Retinal pigment epithelial cell (primary cell): ENCODE measurements around the gene RARRES1.

Experiments
- DNase-seq: peaks from one replicate; pipeline ENCODE4 v3.0.0-alpha.2; 2010; ENCODE audit warnings: low read depth
- H3K4me3 ChIP-seq: 2 replicates; pipeline ENCODE4 v1.5.1; 2011; ENCODE audit warnings: mild to moderate bottlenecking, low read length, control low read depth, moderate library complexity
- TF ChIP-seq, protein P1 (sequence below): conservative IDR thresholded peaks from 2 replicates; pipeline ENCODE4 v1.5.1; 2011; ENCODE audit warnings: low read depth, low read length, control low read depth, inconsistent platforms

The RARRES1 gene

DNA sequence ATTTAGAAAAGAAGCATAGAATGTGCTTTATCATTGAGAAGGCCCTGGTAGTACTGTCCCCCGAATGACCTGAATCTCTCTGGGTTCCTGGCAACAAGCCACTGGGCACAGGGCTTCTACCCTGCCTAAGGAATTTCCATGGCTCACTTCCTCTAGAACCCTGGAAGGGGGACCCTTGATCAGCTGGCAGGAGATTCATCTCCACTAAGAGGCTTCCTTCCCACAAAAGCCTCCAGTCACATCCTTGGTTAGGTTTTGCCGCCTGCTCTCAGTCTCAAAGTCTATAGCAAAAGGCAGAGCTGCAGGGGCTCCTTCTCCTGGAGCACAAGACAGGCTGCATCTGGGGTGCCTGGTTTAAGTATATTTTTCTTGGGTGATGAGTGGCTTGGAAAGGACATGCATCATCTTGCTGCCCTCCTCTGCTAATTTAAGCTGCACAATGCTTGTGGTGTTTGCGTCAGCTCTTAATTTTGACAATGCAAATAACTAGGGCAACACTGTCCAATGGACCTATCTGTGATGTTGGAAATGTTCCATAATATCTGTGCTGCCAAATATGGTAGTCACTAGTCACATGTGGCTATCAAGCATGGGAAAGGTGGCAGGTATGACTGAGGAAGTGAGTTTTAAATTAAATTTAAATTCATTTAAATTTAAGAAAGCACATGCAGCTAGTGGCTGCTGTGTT lies 33.4 kb upstream of the RARRES1 start:
- DNase-seq: no peak
- H3K4me3 ChIP-seq: no peak overlapping the region
- TF ChIP-seq, protein P1, sequence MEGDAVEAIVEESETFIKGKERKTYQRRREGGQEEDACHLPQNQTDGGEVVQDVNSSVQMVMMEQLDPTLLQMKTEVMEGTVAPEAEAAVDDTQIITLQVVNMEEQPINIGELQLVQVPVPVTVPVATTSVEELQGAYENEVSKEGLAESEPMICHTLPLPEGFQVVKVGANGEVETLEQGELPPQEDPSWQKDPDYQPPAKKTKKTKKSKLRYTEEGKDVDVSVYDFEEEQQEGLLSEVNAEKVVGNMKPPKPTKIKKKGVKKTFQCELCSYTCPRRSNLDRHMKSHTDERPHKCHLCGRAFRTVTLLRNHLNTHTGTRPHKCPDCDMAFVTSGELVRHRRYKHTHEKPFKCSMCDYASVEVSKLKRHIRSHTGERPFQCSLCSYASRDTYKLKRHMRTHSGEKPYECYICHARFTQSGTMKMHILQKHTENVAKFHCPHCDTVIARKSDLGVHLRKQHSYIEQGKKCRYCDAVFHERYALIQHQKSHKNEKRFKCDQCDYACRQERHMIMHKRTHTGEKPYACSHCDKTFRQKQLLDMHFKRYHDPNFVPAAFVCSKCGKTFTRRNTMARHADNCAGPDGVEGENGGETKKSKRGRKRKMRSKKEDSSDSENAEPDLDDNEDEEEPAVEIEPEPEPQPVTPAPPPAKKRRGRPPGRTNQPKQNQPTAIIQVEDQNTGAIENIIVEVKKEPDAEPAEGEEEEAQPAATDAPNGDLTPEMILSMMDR: no peak

DNA sequence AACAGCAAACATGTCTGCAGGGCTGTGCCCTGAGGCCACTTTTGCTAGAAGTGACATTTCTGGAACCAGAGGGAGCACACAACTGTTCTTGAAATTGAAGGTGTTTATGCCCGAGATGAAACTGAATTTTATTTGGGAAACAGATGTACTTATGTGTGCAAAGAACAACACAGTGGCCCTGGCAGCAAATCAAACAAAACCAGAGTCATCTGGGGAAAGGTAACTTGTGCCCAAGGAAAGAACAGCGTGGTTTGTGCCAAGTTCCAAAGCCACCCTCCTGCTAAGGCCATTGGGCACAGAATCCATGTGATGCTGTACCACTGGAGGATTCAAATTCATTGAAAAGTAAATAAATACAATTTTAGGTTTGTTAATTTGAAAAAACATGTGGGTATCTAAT lies 31.2 kb upstream of the RARRES1 start:
- H3K4me3 ChIP-seq: no peak overlapping the region
- DNase-seq: no peak
- TF ChIP-seq, protein P1: no peak

DNA sequence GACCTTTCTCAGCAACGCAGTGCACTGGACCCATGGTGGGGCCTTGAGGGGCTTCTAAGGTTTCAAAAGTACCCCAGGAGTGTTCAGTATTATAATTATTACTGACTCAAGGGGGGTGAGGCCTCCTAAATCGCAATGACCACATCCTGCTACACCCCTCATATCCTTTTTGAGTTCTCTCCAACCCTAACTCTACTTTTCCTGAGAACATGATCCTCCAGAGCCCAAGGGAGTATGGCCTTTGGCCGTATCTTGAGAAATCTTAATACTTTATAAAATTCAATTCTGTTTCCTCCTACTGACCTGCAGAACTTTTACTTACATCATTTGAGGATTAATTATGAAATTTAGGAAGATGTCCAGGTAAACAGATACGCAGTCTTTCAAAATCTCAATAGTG lies 30.4 kb upstream of the RARRES1 start:
- TF ChIP-seq, protein P1: no peak
- no peak overlapping the region for H3K4me3 ChIP-seq
- DNase-seq: no peak

DNA sequence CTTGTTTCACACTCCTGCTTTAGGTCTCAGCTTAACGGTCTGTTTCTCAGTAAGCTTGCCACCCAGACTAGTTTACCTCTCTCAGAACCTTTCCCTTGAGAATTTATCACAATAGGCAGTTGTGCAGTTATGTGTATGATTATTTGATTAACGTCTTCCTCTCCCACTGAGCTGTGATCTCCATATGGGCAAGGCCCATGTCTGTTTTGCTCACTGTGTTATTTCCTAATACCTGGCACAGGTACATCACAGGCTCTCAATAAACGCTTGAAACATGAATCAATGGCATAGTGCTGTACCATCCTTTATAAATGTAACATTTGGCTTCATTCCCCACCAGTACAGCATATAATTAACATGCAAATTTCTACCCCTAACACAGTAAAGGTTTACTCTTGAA lies 29.1 kb upstream of the RARRES1 start:
- TF ChIP-seq, protein P1: no peak

DNA sequence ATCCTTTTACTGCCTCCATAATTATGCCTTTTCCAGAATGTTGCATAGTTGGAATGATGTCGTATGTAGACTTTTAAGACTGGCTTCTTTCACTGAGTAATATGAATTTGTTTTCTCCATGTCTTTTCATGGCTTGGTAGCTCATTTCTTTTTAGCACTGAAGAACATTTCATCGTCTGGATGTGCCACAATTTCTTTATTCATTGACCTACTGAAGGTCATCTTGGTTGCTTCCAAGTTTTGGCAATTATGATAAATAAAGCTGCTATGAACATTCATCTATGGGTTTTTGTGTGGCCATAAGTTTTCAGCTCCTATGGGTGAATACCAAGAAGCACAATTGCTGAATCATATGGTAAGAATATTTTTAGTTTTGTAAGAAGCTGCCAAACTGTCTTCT lies 23.2 kb upstream of the RARRES1 start:
- TF ChIP-seq, protein P1: no peak
- DNase-seq: no peak
- no peak overlapping the region for H3K4me3 ChIP-seq

More for the DNA sequence above, 29.1 kb upstream of the RARRES1 start:
- DNase-seq: no peak
- H3K4me3 ChIP-seq: no peak overlapping the region

DNA sequence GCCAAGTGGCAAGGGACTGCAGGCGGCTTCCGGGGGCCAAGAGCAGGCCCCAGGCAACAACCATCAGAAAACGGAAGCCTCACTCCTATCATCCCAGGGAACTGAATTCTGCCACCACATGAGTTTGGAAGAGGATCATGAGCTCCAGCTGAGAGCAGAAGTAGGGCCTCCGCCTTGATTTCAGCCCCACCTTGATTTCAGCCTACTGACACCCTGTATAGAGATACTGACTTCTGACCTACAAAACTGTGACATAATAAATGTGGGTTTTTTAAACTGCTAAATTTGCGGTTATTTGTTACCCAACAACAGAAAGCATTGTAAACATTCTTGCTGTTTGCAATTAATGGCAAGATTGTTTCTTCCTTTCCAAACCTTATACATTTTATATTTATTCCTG lies 21.6 kb upstream of the RARRES1 start:
- no peak for DNase-seq
- TF ChIP-seq, protein P1: no peak

DNA sequence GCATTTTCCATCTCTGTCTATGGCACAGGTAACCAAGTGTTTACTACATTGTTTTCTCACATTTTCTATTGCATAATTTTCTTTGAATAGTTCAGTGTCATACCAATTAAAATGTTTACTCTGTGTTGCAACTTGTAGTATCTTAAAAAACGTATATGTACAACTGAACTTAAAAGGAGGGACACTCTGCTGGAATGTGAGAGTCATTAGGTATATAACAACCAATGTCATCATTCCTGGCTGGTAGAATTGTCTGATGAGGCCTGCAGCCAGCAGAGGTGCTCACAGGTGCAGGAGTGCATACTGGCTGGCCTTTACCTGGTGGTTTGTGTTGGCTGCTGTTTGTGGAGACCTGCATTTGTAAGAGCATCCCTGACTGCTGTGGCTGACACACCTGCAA lies 19.1 kb upstream of the RARRES1 start:
- no peak overlapping the region for H3K4me3 ChIP-seq
- no peak for DNase-seq
- TF ChIP-seq, protein P1: no peak

More for the DNA sequence above, 21.6 kb upstream of the RARRES1 start:
- no peak overlapping the region for H3K4me3 ChIP-seq
